Astrocyte of the spinal cord (primary cell): ENCODE measurements around the gene SF3B2.

Experiments
- DNase-seq: peaks from one replicate; pipeline ENCODE4 v3.0.0; 2011; ENCODE audit warnings: low read depth, low spot score
- H3K4me3 ChIP-seq: 2 replicates; pipeline ENCODE4 v1.5.1; 2011; ENCODE audit warnings: low read depth, mild to moderate bottlenecking, low read length, moderate library complexity
- in situ Hi-C: cut with HindIII; loops from 2 replicates; pipeline ENCODE4 v1.10.0; 2017; ENCODE audit warnings: low sequenced_read_pairs
- TF ChIP-seq, protein P1 (sequence below): IDR thresholded peaks from 2 replicates; pipeline ENCODE4 v1.5.1; 2012; ENCODE audit warnings: low read depth, mild to moderate bottlenecking, low read length, inconsistent platforms

Gene SF3B2

DNA sequence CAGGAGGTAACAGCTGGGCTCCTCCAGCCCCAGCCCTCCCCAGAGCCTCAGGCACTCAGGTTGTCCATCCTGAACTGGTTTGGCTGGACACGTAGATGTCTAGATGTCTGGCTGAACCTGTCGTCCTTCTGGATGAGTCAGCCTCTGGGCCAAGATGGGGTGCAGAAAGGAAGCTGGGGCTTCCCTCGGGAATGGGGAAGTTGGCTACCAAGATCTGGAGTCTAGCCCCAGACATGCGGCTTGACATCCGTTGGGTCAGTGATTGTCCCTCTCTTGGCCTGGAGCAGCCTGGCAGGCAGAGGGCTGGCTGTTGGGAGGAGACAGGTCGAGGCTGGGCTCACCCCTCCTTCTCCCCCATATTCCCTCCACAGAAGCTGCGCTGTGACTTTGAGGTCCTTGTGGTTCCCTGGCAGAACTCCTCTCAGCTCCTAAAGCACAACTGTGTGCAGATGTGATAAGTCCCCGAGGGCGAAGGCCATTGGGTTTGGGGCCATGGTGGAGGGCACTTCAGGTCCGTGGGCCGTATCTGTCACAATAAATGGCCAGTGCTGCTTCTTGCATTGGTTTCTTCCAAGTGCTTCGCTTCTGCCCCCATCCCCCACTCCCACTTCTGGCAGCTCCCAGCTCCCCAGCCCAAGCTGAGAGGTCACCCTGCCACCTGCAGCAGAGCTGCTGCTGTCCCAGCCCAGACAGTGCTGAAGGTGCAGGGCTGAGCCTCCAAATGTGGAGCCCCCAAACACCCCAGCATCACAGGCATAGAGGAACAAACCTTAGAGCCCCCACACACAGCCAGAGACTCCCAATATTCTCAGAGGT lies 39.0 kb upstream of the SF3B2 start:
- TF ChIP-seq, protein P1, sequence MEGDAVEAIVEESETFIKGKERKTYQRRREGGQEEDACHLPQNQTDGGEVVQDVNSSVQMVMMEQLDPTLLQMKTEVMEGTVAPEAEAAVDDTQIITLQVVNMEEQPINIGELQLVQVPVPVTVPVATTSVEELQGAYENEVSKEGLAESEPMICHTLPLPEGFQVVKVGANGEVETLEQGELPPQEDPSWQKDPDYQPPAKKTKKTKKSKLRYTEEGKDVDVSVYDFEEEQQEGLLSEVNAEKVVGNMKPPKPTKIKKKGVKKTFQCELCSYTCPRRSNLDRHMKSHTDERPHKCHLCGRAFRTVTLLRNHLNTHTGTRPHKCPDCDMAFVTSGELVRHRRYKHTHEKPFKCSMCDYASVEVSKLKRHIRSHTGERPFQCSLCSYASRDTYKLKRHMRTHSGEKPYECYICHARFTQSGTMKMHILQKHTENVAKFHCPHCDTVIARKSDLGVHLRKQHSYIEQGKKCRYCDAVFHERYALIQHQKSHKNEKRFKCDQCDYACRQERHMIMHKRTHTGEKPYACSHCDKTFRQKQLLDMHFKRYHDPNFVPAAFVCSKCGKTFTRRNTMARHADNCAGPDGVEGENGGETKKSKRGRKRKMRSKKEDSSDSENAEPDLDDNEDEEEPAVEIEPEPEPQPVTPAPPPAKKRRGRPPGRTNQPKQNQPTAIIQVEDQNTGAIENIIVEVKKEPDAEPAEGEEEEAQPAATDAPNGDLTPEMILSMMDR = no peak
- no peak overlapping the region for H3K4me3 ChIP-seq
- in situ Hi-C loops = no loop called here
- no peak for DNase-seq

DNA sequence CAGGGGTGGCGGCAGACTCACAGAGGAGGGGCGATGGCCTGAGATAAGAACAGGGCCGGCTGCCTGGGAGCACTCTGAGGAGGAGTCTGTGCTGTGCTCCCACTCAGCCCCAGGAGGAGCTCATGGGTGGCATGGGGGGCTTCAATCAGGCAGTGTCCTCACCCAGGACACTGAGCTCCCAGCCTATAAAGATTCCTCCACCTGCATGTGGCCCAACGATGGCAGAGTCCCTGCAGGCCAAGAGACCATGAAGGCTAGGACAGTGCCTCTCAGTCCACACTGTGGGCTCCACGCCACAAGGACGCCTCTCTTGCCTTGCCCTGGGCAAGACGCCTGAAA lies 38.4 kb upstream of the SF3B2 start:
- TF ChIP-seq, protein P1 = no peak
- DNase-seq = no peak
- in situ Hi-C loops = no loop called here
- no peak overlapping the region for H3K4me3 ChIP-seq

DNA sequence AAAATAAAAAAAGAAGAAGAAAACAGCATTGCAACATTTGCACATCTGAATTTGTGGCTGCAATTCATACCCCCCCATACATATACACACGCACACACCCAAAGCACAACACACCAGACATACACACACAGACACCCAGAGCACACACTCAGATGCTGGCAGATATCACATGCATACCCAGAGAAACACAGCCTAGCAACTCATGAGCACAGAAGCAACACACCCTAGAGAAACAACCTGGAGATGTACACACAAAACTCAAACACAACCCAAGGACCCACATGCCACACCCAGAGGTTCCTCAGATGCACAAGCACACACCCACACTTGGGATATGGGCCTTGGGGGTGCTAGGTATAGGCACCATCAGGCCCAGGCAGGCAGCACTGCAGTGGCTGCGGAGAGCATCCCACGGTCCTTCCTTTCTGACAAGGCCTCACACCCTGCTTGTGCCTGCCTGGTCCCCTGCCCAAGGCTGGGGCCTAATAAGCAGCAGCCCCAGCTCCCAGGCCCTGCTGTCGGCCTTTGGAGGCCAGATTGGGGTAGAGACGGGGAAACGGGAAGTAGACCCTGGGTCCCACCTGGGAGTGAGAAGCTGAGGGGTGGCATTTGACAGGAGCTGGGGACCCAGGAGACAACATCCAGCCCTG lies 37.2 kb upstream of the SF3B2 start:
- TF ChIP-seq, protein P1 = no peak
- DNase-seq = no peak
- H3K4me3 ChIP-seq = no peak overlapping the region
- in situ Hi-C loops = no loop called here

DNA sequence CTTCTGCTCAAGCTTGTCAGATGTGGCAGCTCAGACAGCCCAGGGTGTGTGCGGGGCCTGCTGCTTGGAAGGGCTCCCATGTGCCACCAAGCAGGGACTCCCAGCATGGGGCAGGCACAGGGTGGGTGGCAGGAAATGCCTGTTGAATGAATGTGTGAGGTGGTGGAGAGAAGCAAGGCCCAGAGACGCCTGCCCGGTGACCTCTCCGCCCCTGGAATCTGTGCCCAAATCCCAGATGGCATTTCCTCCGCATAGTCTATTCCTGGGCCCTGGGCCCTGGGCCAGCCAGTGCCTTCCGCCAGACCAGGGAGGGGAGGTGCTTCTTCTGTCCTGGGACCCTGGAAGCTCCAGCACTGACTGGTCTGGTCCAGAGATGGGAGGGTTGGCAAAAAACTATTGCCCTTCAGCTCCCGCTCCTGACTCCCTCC lies 36.7 kb upstream of the SF3B2 start:
- in situ Hi-C loops = no loop called here
- no peak overlapping the region for H3K4me3 ChIP-seq
- DNase-seq = peak; percentile 20
- TF ChIP-seq, protein P1 = no peak

DNA sequence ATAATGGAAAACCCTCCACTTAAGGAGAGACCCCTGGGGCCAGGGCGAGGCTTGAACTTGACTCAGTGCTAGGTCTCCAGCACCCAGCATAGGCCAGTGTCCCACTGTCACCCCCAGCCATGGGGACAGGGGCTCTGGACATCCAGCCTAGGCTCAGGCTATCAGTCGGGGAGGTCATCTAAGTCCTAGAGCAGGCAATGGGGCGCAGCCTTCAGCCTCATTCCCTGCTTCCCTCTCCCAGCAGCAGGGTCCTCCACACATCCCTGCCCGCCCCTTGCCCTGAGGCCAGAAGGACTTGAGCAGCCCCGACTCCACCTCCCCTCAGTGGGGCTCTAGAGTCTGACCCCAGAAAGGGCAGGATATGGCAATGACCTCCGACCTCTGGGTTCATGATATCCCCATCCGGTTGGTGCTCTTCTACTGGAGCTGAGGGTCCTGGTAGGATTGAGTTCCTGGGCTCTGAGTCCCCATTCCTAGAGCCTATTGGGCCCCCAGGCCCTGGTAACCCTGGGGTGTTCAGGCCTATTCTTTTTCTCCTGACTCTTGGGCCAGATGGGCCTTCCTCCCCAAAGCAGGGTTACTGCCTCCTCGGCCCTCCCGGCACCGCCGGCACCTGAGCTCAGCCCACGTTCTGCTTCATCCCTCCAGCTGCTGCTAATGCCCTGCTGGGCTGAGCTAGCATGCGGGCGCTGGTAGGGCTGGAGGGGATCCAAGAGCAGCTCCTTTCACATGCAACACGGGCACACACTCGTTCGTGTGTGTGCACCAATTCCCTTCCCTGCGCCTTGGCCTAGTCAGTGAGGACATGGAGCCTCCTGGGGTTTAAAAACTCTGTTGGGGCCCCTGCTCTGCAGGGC lies 36.0 kb upstream of the SF3B2 start:
- H3K4me3 ChIP-seq = no peak overlapping the region
- in situ Hi-C loops = no loop called here

DNA sequence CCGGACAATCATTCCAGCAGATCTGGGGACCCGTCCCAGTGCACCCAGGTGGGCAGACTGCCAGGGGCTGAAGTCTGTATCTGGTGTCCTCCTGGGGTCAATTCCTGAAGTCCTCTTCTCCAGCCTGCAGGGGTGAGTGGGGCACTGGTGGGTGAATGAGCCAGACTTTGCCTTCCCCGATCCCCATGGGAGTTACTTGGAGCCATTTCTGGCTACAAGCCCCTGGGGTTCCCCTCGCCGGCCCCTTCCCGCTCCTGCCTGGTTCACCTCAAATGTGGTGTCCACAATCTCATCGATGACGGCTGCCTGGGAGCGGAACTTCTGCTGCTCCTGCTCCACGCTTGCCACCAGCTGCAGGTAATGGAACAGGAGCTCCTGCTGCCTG lies 35.4 kb upstream of the SF3B2 start:
- H3K4me3 ChIP-seq = no peak overlapping the region
- DNase-seq = no peak
- TF ChIP-seq, protein P1 = no peak
- in situ Hi-C loops = no loop called here

More for the DNA sequence above, 36.0 kb upstream of the SF3B2 start:
- DNase-seq = no peak
- TF ChIP-seq, protein P1 = no peak
